ENCODE measurements around the gene CTR9. TPM values are rescaled to one million over a fixed set of nuclear protein-coding genes. Genes with fewer than 3 reads are reported as not detected.

CTR9 gene
- total RNA-seq, 1 experiment from 2014 or later: 45.9 TPM

GRCh38 chr11:10761085-10761698 is 10.1 kb downstream of the CTR9 start:
- CTCF ChIA-PET: no interaction called here
- H3K27ac ChIP-seq (ENCODE audit: low read depth, low read length, poor library complexity, severe bottlenecking): no peak overlapping the region
- DNase-seq (ENCODE audit: low spot score): no peak
- BruUV-seq (replicated peaks): no TSS peak
- no peak overlapping the region for H3K4me3 ChIP-seq (ENCODE audit: low read depth, low read length, poor library complexity, severe bottlenecking)
- POLR2A ChIA-PET (ENCODE audit: low non-redundant PET): no interaction called here
- intact Hi-C loops (cut with micrococcal nuclease; ENCODE audit: unreplicated experiment): no loop called here
- no peaks in the 10 kb centered on the region for H3K27me3 ChIP-seq (replicated peaks; ENCODE audit: insufficient read depth, low read depth, low read length, poor library complexity)
- TF ChIP-seq CTCF (conservative IDR thresholded peaks at IDR 0.05; ENCODE audit: low read depth, low read length) (no peak), EZH2 (IDR thresholded peaks at IDR 0.05; ENCODE audit: borderline replicate concordance, low read depth, low read length, poor library complexity, severe bottlenecking) (no peak)
- peaks cover 85% of the 10 kb centered on the region for H3K36me3 ChIP-seq (ENCODE audit: insufficient read depth, low read length, poor library complexity, severe bottlenecking)
- no peaks in the 10 kb centered on the region for H3K4me1 ChIP-seq (ENCODE audit: insufficient read depth, low read length, poor library complexity, severe bottlenecking)
- no peaks in the 10 kb centered on the region for H3K9me3 ChIP-seq (ENCODE audit: low read depth, low read length, poor library complexity, severe bottlenecking)

GRCh38 chr11:10762185-10762584 is 11.1 kb downstream of the CTR9 start:
- DNase-seq (ENCODE audit: low spot score): no peak
- no peak for TF ChIP-seq EZH2 (IDR thresholded peaks at IDR 0.05; ENCODE audit: borderline replicate concordance, low read depth, low read length, poor library complexity, severe bottlenecking)
- no peak for TF ChIP-seq CTCF (conservative IDR thresholded peaks at IDR 0.05; ENCODE audit: low read depth, low read length)
- Histone ChIP-seq H3K27me3 (replicated peaks; ENCODE audit: insufficient read depth, low read depth, low read length, poor library complexity) (no peaks in the 10 kb centered on the region), H3K27ac (ENCODE audit: low read depth, low read length, poor library complexity, severe bottlenecking) (no peak overlapping the region), H3K4me3 (ENCODE audit: low read depth, low read length, poor library complexity, severe bottlenecking) (no peak overlapping the region), H3K36me3 (ENCODE audit: insufficient read depth, low read length, poor library complexity, severe bottlenecking) (peaks cover 85% of the 10 kb centered on the region), H3K4me1 (ENCODE audit: insufficient read depth, low read length, poor library complexity, severe bottlenecking) (no peaks in the 10 kb centered on the region), H3K9me3 (ENCODE audit: low read depth, low read length, poor library complexity, severe bottlenecking) (no peaks in the 10 kb centered on the region)
- POLR2A ChIA-PET (ENCODE audit: low non-redundant PET): no interaction called here
- no TSS peak for BruUV-seq (replicated peaks)
- CTCF ChIA-PET: no interaction called here
- intact Hi-C loops (cut with micrococcal nuclease; ENCODE audit: unreplicated experiment): no loop called here

- Histone ChIP-seq H3K27ac (ENCODE audit: low read depth, low read length, poor library complexity, severe bottlenecking) (no peak overlapping the region), H3K36me3 (ENCODE audit: insufficient read depth, low read length, poor library complexity, severe bottlenecking) (peaks cover 78% of the 10 kb centered on the region), H3K4me1 (ENCODE audit: insufficient read depth, low read length, poor library complexity, severe bottlenecking) (no peaks in the 10 kb centered on the region), H3K9me3 (ENCODE audit: low read depth, low read length, poor library complexity, severe bottlenecking) (no peaks in the 10 kb centered on the region), H3K27me3 (replicated peaks; ENCODE audit: insufficient read depth, low read depth, low read length, poor library complexity) (no peaks in the 10 kb centered on the region), H3K4me3 (ENCODE audit: low read depth, low read length, poor library complexity, severe bottlenecking) (no peak overlapping the region)
- no TSS peak for BruUV-seq (replicated peaks)
- POLR2A ChIA-PET (ENCODE audit: low non-redundant PET): no interaction called here
- TF ChIP-seq EZH2 (IDR thresholded peaks at IDR 0.05; ENCODE audit: borderline replicate concordance, low read depth, low read length, poor library complexity, severe bottlenecking) (no peak), CTCF (conservative IDR thresholded peaks at IDR 0.05; ENCODE audit: low read depth, low read length) (no peak)
- intact Hi-C loops (cut with micrococcal nuclease; ENCODE audit: unreplicated experiment): no loop called here
- no peak for DNase-seq (ENCODE audit: low spot score)
- CTCF ChIA-PET: no interaction called here
Measured at GRCh38 chr11:10762913-10763421, 11.9 kb downstream of the CTR9 start.

All from A673 (cell line).